ENCODE measurements around the gene SLC13A1.
"Not testable (repeated sequence)": the region's sequence is repeated elsewhere in the genome, so short reads cannot be mapped to it uniquely, and the experiment has no call there.

The SLC13A1 gene

DNA sequence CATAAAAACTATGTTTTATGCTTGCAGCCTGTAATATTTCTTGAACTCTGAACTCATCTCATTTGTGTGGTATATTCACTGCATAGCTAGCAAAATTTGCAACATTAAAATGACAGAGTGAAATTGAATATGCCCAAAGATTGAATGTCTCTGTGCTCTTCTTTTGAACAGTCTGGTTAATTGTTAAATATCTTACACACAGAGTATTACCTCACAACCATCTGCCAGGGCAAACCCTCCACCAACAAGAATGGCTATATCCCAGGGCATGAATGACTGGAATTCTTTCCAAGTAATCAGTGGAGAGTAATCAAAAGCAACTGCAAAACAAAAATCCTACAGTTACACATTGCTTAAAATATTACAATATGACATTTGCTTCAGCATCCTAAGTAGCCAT lies 76.9 kb downstream of the SLC13A1 start:
- DNase-seq, result no peak

DNA sequence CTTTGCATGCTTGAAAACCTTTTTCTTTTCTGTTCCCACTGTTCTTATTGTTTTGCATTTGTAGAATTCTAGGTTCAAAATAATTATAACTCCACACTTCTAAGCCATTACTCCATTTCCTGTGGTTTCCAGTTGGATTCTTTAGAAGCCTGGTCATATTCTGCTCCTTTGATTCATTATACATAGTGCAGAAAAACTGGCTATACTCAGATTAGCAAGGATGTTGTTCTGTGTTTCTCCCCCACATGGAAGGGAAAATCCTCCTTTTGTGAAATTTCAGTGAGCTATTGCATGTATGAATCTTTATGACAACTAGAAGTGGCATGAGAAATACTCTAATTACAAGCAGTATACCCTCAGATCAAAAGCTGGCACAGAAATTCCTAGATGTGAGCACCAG lies 79.5 kb downstream of the SLC13A1 start:
- DNase-seq, result no peak

DNA sequence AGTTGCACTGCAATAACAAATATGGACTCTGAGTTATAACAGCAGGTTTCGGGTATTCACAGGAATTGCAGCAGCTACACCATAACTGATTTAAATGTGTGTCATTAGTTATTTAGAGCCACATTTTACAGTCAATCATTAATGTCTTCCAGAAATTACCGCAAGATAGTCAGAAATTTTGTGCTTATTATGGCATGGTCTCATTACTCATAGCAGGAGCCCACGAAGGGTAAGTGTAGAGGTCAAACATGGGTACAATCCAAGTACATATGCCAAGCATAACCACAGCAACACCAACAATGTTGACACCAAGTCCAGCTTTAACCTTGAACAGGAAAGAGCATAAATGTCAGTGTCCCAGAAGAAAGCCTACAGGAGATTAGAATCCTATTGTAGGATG lies 84.4 kb downstream of the SLC13A1 start:
- DNase-seq, result no peak

DNA sequence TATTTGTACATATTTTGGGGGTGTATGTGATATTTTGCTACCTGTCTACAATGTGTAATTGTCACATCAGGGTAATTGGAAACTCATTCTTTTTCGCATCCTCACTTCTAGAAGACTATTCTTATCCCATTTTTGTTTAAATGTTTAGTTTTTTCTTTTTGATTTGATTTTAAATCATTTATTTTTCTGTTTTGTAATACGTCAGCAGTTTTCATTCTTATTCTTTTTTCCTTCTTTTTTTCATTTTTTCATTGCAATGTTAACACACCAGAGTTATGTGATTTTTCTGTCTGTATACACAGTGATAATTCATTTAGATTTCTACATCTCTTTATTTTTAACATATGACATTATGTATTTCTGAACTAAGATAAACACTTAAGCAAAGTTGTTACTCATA lies 85.5 kb downstream of the SLC13A1 start:
- DNase-seq, result no peak

- no peak for DNase-seq
These were observed 86.9 kb downstream of the SLC13A1 start for GRCh38 chr7:123112833-123113232.

- no peak for DNase-seq
These were observed 100.1 kb downstream of the SLC13A1 start for GRCh38 chr7:123099712-123100111.

GRCh38 chr7:123096976-123097375 lies 102.8 kb downstream of the SLC13A1 start:
- no peak for DNase-seq

DNA sequence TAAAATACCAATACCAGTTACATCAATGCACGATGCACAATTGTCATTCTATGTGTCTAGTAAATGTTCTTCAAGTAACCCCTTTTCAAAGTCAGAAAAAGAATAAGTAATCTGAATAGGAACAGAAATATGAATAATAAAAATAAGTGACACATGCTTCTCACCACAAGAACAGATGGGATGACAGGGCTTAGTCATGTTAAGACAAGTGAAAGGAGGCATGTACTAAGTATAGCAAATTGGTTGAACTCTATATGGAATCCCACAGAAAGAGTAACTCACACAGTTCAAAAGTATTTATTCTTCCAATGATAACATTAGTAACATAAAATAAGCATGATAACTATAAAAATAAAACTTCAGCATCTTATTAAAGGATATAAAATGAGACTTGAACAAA lies 103.3 kb downstream of the SLC13A1 start:
- no peak for DNase-seq

GRCh38 chr7:123090456-123090855 lies 109.3 kb downstream of the SLC13A1 start:
- DNase-seq, result no peak

DNA sequence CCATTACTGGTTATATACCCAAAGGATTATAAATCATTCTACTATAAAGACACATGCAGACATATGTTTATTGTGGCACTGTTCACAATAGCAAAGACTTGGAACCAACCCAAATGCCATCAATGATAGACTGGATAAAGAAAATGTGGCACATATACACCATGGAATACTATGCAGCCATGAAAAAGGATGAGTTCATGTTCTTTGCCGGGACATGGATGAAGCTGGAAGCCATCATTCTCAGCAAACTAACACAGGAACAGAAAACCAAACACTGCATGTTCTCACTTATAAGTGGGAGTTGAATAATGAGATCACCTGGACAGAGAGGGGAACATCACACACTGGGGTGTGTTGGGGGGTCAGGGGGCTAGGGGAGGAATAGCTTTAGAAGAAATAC lies 112.9 kb downstream of the SLC13A1 start:
- not testable (repeated sequence) for DNase-seq

GRCh38 chr7:123084861-123085260 lies 114.9 kb downstream of the SLC13A1 start:
- DNase-seq, result not testable (repeated sequence)

DNA sequence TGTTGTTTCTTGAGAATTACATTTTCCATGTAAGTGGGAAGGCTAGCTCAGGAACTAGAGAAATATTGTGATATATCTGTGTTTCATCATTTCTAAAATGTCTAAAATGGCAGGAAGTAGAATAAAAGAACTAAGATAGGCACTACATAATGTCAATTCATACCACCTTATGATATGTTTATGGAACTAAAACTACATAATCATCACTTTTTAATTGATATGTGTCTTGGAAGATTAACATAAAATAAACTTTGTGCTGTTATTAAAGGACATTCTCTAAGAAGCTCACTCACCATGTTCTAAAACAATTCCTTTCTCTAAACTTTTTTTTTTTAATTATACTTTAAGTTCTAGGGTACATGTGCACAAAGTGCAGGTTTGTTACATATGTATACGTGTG lies 120.7 kb downstream of the SLC13A1 start:
- no peak for DNase-seq

DNA sequence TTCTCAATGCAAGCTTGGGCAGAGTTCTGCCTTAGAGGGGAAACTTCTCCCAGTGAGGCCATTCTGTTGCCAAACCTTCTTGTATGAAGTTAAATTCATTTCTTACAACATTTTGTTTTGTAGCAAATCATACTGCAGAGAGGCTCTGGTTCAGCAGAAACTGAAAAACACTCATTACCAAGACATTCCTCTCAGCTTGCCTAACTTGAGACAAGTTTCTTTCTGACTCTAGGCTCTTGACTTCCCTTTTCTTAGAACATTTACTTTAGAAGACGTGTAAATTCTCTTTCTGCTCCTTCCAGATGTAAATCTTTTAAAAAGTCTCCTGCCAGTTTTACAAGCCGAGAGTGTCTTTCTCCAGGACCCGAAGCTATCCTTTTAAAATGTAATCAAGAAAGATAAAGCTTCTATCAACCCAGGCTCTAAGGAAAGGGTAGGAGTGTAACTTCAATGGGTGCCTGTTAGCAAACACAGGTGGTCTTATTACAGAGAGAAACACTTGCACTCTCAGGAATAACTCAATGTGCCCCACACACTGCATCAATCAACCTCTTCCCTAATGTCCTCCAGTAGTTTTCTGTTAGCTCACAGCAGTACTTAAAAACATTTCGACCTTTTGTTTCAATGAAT lies 123.8 kb downstream of the SLC13A1 start:
- DNase-seq, result no peak

GRCh38 chr7:123070702-123071286 lies 129.0 kb downstream of the SLC13A1 start:
- no peak for DNase-seq

- no peak for DNase-seq
These were observed 132.0 kb downstream of the SLC13A1 start for GRCh38 chr7:123067814-123068213.

Data from stimulated activated CD4-positive, alpha-beta T cell treated with anti-CD3 and anti-CD28 coated beads, Interleukin-4, amount 100 ng/mL, for 4 hours (primary cell).